ENCODE measurements around the gene HIP1R. TPM values are rescaled to one million over a fixed set of nuclear protein-coding genes. Genes with fewer than 3 reads are reported as not detected.

The HIP1R gene
- total and polyA plus RNA-seq, 10 of the 15 experiments (the other 5 are each of a cell fraction or from before 2014, with no cell fraction given): 0.18 to 27.7 (median 11.7) TPM

DNA sequence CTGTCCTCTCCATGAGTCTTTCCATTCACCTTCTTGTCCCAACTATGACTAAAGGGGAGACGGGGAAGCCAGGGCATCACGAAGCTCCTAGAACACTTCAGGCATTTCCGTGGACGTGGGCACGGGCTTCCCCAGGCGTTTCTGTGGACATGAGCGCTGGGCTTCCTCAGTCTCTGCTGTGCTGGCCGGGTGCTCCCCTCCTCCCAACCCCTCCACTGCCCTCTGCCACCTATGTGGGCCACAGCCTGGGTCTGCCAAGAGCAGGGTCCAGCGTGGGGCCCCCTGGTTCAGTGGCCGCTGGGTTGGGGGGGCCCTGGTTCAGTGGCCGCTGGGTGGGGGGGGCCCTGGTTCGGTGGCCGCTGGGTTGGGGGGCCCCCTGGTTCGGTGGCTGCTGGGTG, 14.8 kb downstream of the HIP1R start (continued):
- TF ChIP-seq, protein P1, sequence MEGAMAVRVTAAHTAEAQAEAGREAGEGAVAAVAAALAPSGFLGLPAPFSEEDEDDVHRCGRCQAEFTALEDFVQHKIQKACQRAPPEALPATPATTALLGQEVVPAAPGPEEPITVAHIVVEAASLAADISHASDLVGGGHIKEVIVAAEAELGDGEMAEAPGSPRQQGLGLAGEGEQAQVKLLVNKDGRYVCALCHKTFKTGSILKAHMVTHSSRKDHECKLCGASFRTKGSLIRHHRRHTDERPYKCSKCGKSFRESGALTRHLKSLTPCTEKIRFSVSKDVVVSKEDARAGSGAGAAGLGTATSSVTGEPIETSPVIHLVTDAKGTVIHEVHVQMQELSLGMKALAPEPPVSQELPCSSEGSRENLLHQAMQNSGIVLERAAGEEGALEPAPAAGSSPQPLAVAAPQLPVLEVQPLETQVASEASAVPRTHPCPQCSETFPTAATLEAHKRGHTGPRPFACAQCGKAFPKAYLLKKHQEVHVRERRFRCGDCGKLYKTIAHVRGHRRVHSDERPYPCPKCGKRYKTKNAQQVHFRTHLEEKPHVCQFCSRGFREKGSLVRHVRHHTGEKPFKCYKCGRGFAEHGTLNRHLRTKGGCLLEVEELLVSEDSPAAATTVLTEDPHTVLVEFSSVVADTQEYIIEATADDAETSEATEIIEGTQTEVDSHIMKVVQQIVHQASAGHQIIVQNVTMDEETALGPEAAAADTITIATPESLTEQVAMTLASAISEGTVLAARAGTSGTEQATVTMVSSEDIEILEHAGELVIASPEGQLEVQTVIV (IDR thresholded peaks at IDR 0.05; ENCODE audit: borderline replicate concordance, partially characterized antibody): no peak
- TF ChIP-seq DPF2 (IDR thresholded peaks at IDR 0.05) (no peak), NFXL1 (IDR thresholded peaks at IDR 0.05; ENCODE audit: borderline replicate concordance) (no peak), YBX1 (IDR thresholded peaks at IDR 0.05) (no peak), LARP7 (IDR thresholded peaks at IDR 0.05) (no peak)
- TF ChIP-seq, protein P2, sequence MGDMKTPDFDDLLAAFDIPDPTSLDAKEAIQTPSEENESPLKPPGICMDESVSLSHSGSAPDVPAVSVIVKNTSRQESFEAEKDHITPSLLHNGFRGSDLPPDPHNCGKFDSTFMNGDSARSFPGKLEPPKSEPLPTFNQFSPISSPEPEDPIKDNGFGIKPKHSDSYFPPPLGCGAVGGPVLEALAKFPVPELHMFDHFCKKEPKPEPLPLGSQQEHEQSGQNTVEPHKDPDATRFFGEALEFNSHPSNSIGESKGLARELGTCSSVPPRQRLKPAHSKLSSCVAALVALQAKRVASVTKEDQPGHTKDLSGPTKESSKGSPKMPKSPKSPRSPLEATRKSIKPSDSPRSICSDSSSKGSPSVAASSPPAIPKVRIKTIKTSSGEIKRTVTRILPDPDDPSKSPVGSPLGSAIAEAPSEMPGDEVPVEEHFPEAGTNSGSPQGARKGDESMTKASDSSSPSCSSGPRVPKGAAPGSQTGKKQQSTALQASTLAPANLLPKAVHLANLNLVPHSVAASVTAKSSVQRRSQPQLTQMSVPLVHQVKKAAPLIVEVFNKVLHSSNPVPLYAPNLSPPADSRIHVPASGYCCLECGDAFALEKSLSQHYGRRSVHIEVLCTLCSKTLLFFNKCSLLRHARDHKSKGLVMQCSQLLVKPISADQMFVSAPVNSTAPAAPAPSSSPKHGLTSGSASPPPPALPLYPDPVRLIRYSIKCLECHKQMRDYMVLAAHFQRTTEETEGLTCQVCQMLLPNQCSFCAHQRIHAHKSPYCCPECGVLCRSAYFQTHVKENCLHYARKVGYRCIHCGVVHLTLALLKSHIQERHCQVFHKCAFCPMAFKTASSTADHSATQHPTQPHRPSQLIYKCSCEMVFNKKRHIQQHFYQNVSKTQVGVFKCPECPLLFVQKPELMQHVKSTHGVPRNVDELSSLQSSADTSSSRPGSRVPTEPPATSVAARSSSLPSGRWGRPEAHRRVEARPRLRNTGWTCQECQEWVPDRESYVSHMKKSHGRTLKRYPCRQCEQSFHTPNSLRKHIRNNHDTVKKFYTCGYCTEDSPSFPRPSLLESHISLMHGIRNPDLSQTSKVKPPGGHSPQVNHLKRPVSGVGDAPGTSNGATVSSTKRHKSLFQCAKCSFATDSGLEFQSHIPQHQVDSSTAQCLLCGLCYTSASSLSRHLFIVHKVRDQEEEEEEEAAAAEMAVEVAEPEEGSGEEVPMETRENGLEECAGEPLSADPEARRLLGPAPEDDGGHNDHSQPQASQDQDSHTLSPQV (IDR thresholded peaks at IDR 0.05): no peak

Measured in GM12878 (cell line).